HCT116 (cell line): Measurements from ENCODE around the gene PLA2G1B. TPM values are rescaled to one million over a fixed set of nuclear protein-coding genes. Genes with fewer than 3 reads are reported as not detected.

Experiments used
- ATAC-seq: fragments of 200-7000 bp; cut with Tn5 transposase; 2 replicates; pipeline ENCODE4 v1.9.1; 2020; ENCODE audit warnings: mild to moderate bottlenecking, moderate library complexity
- BruUV-seq: library from RNA; stranded (reverse); fragments of 400-500 nt; replicated peaks from 2 replicates; lab custom pipeline; 2021; lab: Mats Ljungman, UMichigan
- CTCF ChIA-PET: fragments of 300-600 bp; sonication (Branson Sonifier 250); formaldehyde crosslinking; loops from one replicate; lab custom pipeline; 2021; ENCODE audit warnings: antibody characterized with exemption; lab: Charles Lee
- POLR2A ChIA-PET: fragments of 300-600, 350-600 bp; sonication (Branson Sonifier 250); formaldehyde crosslinking; loops from one replicate; lab custom pipeline; 2021; ENCODE audit warnings: antibody characterized with exemption; lab: Charles Lee
- RAD21 ChIA-PET, 2 experiments: fragments of 300-600 bp; sonication (Branson Sonifier 250); formaldehyde crosslinking; loops; one replicate each; lab custom pipeline; 2023; ENCODE audit warnings: low total read pairs in 2 of 2; ENCODE audit not compliant: uncharacterized antibody in 2 of 2, unreplicated experiment in 2 of 2, low non-redundant PET in 1 of 2; lab: Charles Lee
- DNase-seq: peaks from one replicate; pipeline ENCODE4 v3.0.0-alpha.2; 2010; ENCODE audit warnings: low read depth, low spot score
- H2AFZ ChIP-seq: fragments of 200-600 bp; shearing (Covaris generic), sonication (generic); 2 replicates; pipeline ENCODE4 v1.6.1; 2017; ENCODE audit warnings: low read depth, mixed run types, mixed read lengths, antibody characterized with exemption, low read length; ENCODE audit not compliant: poor library complexity, severe bottlenecking
- H3K27ac ChIP-seq: 2 replicates; pipeline ENCODE4 v1.5.1; 2012; ENCODE audit warnings: low read depth, low read length
- H3K27me3 ChIP-seq: fragments of 200-600 bp; sonication (generic); 2 replicates; pipeline ENCODE4 v1.6.1; 2016; ENCODE audit warnings: mixed run types, low read length, mixed read lengths; ENCODE audit not compliant: insufficient read depth
- H3K36me3 ChIP-seq, 2 experiments: fragments of 200-500 bp in 1 of 2; fragments of 200-600 bp in 1 of 2; sonication (Bioruptor generic) in 1 of 2; sonication (generic) in 1 of 2; 2 replicates each; pipeline versions ENCODE4 v1.5.1 to v1.6.1; 2014 to 2016; ENCODE audit warnings: low read length in 2 of 2, inconsistent platforms in 1 of 2, mixed read lengths in 1 of 2, mixed run types in 1 of 2; ENCODE audit not compliant: insufficient read depth in 2 of 2, control insufficient read depth in 1 of 2
- H3K4me1 ChIP-seq, 2 experiments: fragments of 200-600 bp in 1 of 2; sonication (generic) in 1 of 2; 2 replicates each; pipeline versions ENCODE4 v1.5.1 to v1.6.1; 2012 to 2017; ENCODE audit warnings: low read length in 2 of 2, inconsistent platforms in 1 of 2, mild to moderate bottlenecking in 1 of 2, mixed read lengths in 1 of 2, mixed run types in 1 of 2, moderate library complexity in 1 of 2; ENCODE audit not compliant: insufficient read depth in 2 of 2, control insufficient read depth in 1 of 2
- H3K4me2 ChIP-seq: fragments of 200-600 bp; sonication (generic); 2 replicates; pipeline ENCODE4 v1.6.1; 2017; ENCODE audit warnings: mixed run types, low read length, mixed read lengths
- H3K4me3 ChIP-seq, 2 experiments: fragments of 200-600 bp in 1 of 2; sonication (generic) in 1 of 2; replicated peaks in 1 of 2; 2 replicates each; pipeline ENCODE4 v1.5.1; 2011 to 2016; ENCODE audit warnings: low read length in 2 of 2, control low read depth in 1 of 2, low read depth in 1 of 2, mild to moderate bottlenecking in 1 of 2, mixed read lengths in 1 of 2, mixed run types in 1 of 2
- H3K79me2 ChIP-seq: fragments of 200-600 bp; sonication (generic); 2 replicates; pipeline ENCODE4 v1.6.1; 2017; ENCODE audit warnings: mild to moderate bottlenecking, mixed run types, low read length, moderate library complexity, mixed read lengths; ENCODE audit not compliant: insufficient read depth
- H3K9ac ChIP-seq: fragments of 200-600 bp; sonication (generic); 2 replicates; pipeline ENCODE4 v1.6.1; 2016; ENCODE audit warnings: low read length, mixed read lengths
- H3K9me2 ChIP-seq: fragments of 200-600 bp; sonication (generic), shearing (Covaris generic); 2 replicates; pipeline ENCODE4 v1.6.1; 2017; ENCODE audit warnings: mixed run types, mild to moderate bottlenecking, moderate library complexity; ENCODE audit not compliant: insufficient read depth
- H3K9me3 ChIP-seq, 2 experiments: fragments of 200-500 bp in 1 of 2; fragments of 200-600 bp in 1 of 2; sonication (Bioruptor generic) in 1 of 2; sonication (generic) in 1 of 2; 2 replicates each; pipeline ENCODE4 v1.6.1; 2014 to 2017; ENCODE audit warnings: low read length in 2 of 2, mixed read lengths in 2 of 2, inconsistent platforms in 1 of 2, low read depth in 1 of 2, mild to moderate bottlenecking in 1 of 2, mixed run types in 1 of 2, moderate library complexity in 1 of 2; ENCODE audit not compliant: control insufficient read depth in 1 of 2, insufficient read depth in 1 of 2
- H4K20me1 ChIP-seq: fragments of 200-600 bp; sonication (generic), shearing (Covaris generic); 2 replicates; pipeline ENCODE4 v1.6.1; 2017; ENCODE audit warnings: mixed run types, mild to moderate bottlenecking, moderate library complexity; ENCODE audit not compliant: insufficient read depth
- CBX3 ChIP-seq: IDR thresholded peaks from 2 replicates; pipeline ENCODE4 v1.6.1; 2012; ENCODE audit warnings: low read depth
- CEBPB ChIP-seq: IDR thresholded peaks from 2 replicates; pipeline ENCODE4 v1.6.1; 2012; ENCODE audit warnings: low read depth
- EGR1 ChIP-seq: IDR thresholded peaks from 2 replicates; pipeline ENCODE4 v1.6.1; 2012; ENCODE audit warnings: low read depth
- EZH2 ChIP-seq: fragments of 200-600 bp; sonication (generic); IDR thresholded peaks from 2 replicates; pipeline ENCODE4 v1.6.1; 2017; ENCODE audit warnings: antibody characterized with exemption, mixed run types
- EZH2phosphoT487 ChIP-seq: fragments of 200-600 bp; IDR thresholded peaks from 2 replicates; pipeline ENCODE4 v1.6.1; 2018; ENCODE audit warnings: antibody characterized with exemption, borderline replicate concordance
- FOSL1 ChIP-seq: IDR thresholded peaks from 2 replicates; pipeline ENCODE4 v1.6.1; 2012; ENCODE audit warnings: low read depth
- JUND ChIP-seq: IDR thresholded peaks from 2 replicates; pipeline ENCODE4 v1.6.1; 2012
- POLR2A ChIP-seq: IDR thresholded peaks from 2 replicates; pipeline ENCODE4 v1.7.0; 2011; ENCODE audit warnings: borderline replicate concordance; ENCODE audit not compliant: insufficient read depth, insufficient read length; ENCODE audit errors: extremely low read depth
- POLR2AphosphoS5 ChIP-seq: IDR thresholded peaks from 2 replicates; pipeline ENCODE4 v1.6.1; 2011; ENCODE audit warnings: mild to moderate bottlenecking, low read depth, low read length, moderate library complexity
- RAD21 ChIP-seq: IDR thresholded peaks from 2 replicates; pipeline ENCODE4 v1.6.1; 2012; ENCODE audit warnings: low read depth, mild to moderate bottlenecking
- REST ChIP-seq: IDR thresholded peaks from 2 replicates; pipeline ENCODE4 v1.6.1; 2012; ENCODE audit warnings: low read depth
- SP1 ChIP-seq: IDR thresholded peaks from 2 replicates; pipeline ENCODE4 v1.6.1; 2012; ENCODE audit warnings: low read depth
- TCF7L2 ChIP-seq: IDR thresholded peaks from 2 replicates; pipeline ENCODE4 v1.7.0; 2011; ENCODE audit warnings: borderline replicate concordance, inconsistent platforms; ENCODE audit not compliant: insufficient read depth, insufficient read length; ENCODE audit errors: extremely low read depth
- YY1 ChIP-seq: IDR thresholded peaks from 2 replicates; pipeline ENCODE4 v1.6.1; 2011; ENCODE audit warnings: low read length, low read depth, moderate library complexity, mild to moderate bottlenecking; ENCODE audit not compliant: insufficient replicate concordance; ENCODE audit errors: extremely low read depth
- ZFX ChIP-seq: fragments of 450-650 bp; IDR thresholded peaks from 2 replicates; pipeline ENCODE4 v1.6.1; 2017
- ZNF274 ChIP-seq: fragments of 200-500 bp; sonication (Bioruptor generic); IDR thresholded peaks from 2 replicates; pipeline ENCODE4 v1.6.1; 2014; ENCODE audit warnings: mild to moderate bottlenecking, low read depth, low read length, inconsistent platforms
- intact Hi-C: fragments of 100-400 bp; cut with micrococcal nuclease; formaldehyde crosslinking; loops from 2 replicates; pipeline ENCODE4 v1.10.0; 2022
- total RNA-seq: library from RNA; stranded (reverse); gene quantifications from one replicate; pipeline ENCODE4 v1.2.1, GENCODE V29; 2021; ENCODE audit not compliant: unreplicated experiment
- TF ChIP-seq, protein P1 (sequence below): IDR thresholded peaks from 2 replicates; pipeline ENCODE4 v1.6.1; 2011; ENCODE audit warnings: mild to moderate bottlenecking, low read length, moderate library complexity; ENCODE audit not compliant: insufficient replicate concordance; ENCODE audit errors: extremely low read depth
- TF ChIP-seq, protein P2 (sequence below): IDR thresholded peaks from 2 replicates; pipeline ENCODE4 v1.6.1; 2012
- TF ChIP-seq, protein P3 (sequence below), 3 experiments: fragments of 200-600 bp in 1 of 3; sonication (generic) in 1 of 3; IDR thresholded peaks in 2 of 3; conservative IDR thresholded peaks in 1 of 3; 2 replicates each; pipeline ENCODE4 v1.5.1; 2012 to 2017; ENCODE audit warnings: low read depth in 2 of 3, low read length in 2 of 3, antibody characterized with exemption in 1 of 3, borderline replicate concordance in 1 of 3, control low read depth in 1 of 3, mild to moderate bottlenecking in 1 of 3, mixed read lengths in 1 of 3, mixed run types in 1 of 3, moderate library complexity in 1 of 3; ENCODE audit not compliant: insufficient read depth in 1 of 3

PLA2G1B gene
- total RNA-seq, 1 experiment from 2014 or later = 2.0 TPM

GRCh38 chr12:120337730-120338129 is 10.2 kb upstream of the PLA2G1B start:
- RAD21 ChIA-PET = no interaction called here

More at GRCh38 chr12:120337730-120338129, 10.2 kb upstream of the PLA2G1B start:
- Histone ChIP-seq H3K9me2 (no peaks in the 10 kb centered on the region), H3K9ac (no peak overlapping the region), H3K27me3 (no peaks in the 10 kb centered on the region), H3K4me1 (no peaks in the 10 kb centered on the region), H3K36me3 (no peaks in the 10 kb centered on the region), H4K20me1 (no peaks in the 10 kb centered on the region), H3K79me2 (no peaks in the 10 kb centered on the region), H3K27ac (no peak overlapping the region), H3K4me3 (no peak overlapping the region), H2AFZ (no peak overlapping the region), H3K9me3 (peaks cover 5% of the 10 kb centered on the region in 2 experiments; a peak in 2 of 4 replicates), H3K4me2 (no peak overlapping the region)
- POLR2A ChIA-PET = no interaction called here
- ATAC-seq (no peak), DNase-seq (no peak)
- BruUV-seq = no TSS peak
- CTCF ChIA-PET = no interaction called here
- TF ChIP-seq CBX3 (no peak), TCF7L2 (no peak), RAD21 (no peak), ZFX (no peak), SP1 (no peak), POLR2AphosphoS5 (no peak), CEBPB (no peak), ZNF274 (no peak), FOSL1 (no peak), YY1 (no peak), EZH2phosphoT487 (no peak), JUND (no peak), REST (no peak), POLR2A (no peak), EZH2 (no peak), EGR1 (no peak)
- TF ChIP-seq, protein P1, sequence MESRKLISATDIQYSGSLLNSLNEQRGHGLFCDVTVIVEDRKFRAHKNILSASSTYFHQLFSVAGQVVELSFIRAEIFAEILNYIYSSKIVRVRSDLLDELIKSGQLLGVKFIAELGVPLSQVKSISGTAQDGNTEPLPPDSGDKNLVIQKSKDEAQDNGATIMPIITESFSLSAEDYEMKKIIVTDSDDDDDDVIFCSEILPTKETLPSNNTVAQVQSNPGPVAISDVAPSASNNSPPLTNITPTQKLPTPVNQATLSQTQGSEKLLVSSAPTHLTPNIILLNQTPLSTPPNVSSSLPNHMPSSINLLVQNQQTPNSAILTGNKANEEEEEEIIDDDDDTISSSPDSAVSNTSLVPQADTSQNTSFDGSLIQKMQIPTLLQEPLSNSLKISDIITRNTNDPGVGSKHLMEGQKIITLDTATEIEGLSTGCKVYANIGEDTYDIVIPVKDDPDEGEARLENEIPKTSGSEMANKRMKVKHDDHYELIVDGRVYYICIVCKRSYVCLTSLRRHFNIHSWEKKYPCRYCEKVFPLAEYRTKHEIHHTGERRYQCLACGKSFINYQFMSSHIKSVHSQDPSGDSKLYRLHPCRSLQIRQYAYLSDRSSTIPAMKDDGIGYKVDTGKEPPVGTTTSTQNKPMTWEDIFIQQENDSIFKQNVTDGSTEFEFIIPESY = no peak
- TF ChIP-seq, protein P2, sequence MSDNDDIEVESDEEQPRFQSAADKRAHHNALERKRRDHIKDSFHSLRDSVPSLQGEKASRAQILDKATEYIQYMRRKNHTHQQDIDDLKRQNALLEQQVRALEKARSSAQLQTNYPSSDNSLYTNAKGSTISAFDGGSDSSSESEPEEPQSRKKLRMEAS = no peak
- TF ChIP-seq, protein P3, sequence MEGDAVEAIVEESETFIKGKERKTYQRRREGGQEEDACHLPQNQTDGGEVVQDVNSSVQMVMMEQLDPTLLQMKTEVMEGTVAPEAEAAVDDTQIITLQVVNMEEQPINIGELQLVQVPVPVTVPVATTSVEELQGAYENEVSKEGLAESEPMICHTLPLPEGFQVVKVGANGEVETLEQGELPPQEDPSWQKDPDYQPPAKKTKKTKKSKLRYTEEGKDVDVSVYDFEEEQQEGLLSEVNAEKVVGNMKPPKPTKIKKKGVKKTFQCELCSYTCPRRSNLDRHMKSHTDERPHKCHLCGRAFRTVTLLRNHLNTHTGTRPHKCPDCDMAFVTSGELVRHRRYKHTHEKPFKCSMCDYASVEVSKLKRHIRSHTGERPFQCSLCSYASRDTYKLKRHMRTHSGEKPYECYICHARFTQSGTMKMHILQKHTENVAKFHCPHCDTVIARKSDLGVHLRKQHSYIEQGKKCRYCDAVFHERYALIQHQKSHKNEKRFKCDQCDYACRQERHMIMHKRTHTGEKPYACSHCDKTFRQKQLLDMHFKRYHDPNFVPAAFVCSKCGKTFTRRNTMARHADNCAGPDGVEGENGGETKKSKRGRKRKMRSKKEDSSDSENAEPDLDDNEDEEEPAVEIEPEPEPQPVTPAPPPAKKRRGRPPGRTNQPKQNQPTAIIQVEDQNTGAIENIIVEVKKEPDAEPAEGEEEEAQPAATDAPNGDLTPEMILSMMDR (IDR thresholded peaks at IDR 0.05 in 2 of 3, conservative IDR thresholded peaks at IDR 0.05 in 1 of 3; ENCODE audit: borderline replicate concordance in 1 of 3, insufficient read depth in 1 of 3, low read depth in 2 of 3, low read length in 2 of 3) = no peak
- intact Hi-C loops = loop anchor here (5.0 to 10.0 kb wide), 2 partner anchors 130 to 377 kb away; partner anchors contain the start of genes SRSF9 and UNC119B
